Right ventricle myocardium inferior (tissue), 1 donor: ENCODE measurements around the gene SORCS2. TPM values are rescaled to one million over a fixed set of nuclear protein-coding genes. Genes with fewer than 3 reads are reported as not detected.

Source experiments
- ATAC-seq: fragments of 200-7000 bp; cut with Tn5 transposase; one replicate; pipeline ENCODE4 v1.9.1; 2020; ENCODE audit warnings: mild to moderate bottlenecking, moderate library complexity
- DNase-seq: peaks from one replicate; pipeline ENCODE4 v3.0.0; 2021; ENCODE audit errors: missing footprints
- intact Hi-C: fragments of 100-400 bp; cut with DNase I; formaldehyde crosslinking; loops from one replicate; pipeline ENCODE4 v1.11.0; 2022
- total RNA-seq: library from RNA; stranded (reverse); fragmentation: NEBNext Ultra II Directional; extraction: Animal tissue kit (Norgen Biotek cat#: 25700); gene quantifications from one replicate; pipeline ENCODE4 v1.2.1, GENCODE V29; 2021
- donor health status: DM: no; HTN: yes; CAD: no; lungs with severe emphysema.

Gene SORCS2
- total RNA-seq, 1 donor from 2014 or later, result 1.1 TPM

GRCh38 chr4:7272404-7272803 lies 80.1 kb downstream of the SORCS2 start:
- ATAC-seq (no peak), DNase-seq (no peak)
- intact Hi-C loops, result no loop called here

GRCh38 chr4:7273738-7274297 lies 81.5 kb downstream of the SORCS2 start:
- DNase-seq, result no peak
- intact Hi-C loops, result no loop called here
- ATAC-seq, result no peak

DNA sequence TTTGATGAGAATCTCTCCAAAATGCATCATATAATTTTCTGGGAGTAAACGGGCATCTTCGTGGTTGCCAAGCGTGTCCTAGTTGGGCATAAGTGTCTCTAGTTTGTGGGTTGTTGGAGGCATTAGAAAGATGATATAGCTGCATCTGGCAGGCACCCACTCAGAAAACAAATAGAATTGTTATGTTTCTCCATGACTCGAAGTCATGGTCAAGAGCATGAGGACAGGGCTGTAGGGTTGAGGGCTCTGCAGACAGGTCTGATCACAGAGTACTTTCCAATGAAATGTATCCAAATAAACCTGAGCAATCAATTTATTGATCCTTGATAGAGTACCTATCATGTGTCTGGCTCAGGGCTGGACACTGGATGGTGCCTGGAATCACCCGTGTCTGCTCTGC lies 82.7 kb downstream of the SORCS2 start:
- ATAC-seq, result no peak
- no peak for DNase-seq
- intact Hi-C loops, result no loop called here

DNA sequence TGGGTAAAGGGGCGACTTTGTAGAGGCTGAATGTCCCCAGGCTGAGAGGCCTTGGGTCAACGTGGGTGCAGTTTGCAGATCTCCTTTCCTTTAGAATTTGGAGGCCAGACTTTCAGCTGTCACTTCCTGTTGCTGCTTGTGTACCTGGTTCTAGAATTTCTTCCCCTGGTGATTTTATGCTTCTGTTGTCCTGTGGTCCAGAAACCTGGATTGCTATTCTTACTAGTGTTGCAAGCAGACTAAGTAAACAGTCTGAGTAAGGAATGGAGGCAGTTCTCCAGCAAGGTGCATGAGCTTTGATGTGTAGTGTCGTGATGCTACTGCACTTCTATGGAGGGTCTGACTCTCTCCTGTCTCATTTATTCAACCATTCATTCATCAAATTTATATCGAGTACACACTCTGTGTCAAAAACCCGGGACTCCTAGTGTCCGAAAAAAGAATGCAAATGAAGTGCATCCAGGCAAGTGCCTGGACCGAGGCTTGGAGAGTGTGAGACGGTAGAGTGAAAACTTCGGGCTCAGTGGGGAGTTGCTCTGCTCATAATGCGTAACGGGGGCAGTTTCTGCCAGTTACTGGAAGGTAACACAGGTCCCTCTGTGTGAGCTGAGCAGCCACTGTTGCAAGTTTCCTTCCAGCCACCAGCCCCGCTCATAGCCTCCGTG lies 83.3 kb downstream of the SORCS2 start:
- DNase-seq (peak; percentile 32), ATAC-seq (no peak)
- intact Hi-C loops, result no loop called here

GRCh38 chr4:7276515-7276914 lies 84.2 kb downstream of the SORCS2 start:
- ATAC-seq, result peak; percentile 45
- intact Hi-C loops, result no loop called here
- DNase-seq, result peak; percentile 34

- no peak for ATAC-seq
- intact Hi-C loops, result no loop called here
- peak; percentile 68 for DNase-seq
Measured at GRCh38 chr4:7278071-7278765, 85.9 kb downstream of the SORCS2 start.

GRCh38 chr4:7278981-7279380 lies 86.6 kb downstream of the SORCS2 start:
- intact Hi-C loops, result no loop called here
- DNase-seq (no peak), ATAC-seq (no peak)

DNA sequence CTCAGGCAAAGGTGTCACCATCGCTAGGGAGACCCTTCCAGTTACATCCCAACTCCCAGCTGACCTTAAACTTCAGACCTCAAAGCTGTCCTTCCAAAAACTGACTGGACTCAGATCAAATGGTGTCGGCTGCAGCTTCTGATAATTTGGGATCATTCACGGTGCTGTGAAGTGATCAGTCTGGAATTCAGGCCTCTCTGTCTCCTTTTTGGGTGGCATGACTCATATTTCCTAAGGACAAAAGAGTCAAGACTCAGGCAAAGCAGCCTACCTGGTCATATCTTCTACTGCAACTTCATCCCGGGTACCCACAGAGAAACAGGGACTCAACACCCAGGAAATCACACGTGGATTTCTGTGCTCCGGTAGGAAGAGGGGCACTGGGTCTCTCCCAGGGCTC lies 87.6 kb downstream of the SORCS2 start:
- intact Hi-C loops, result no loop called here
- DNase-seq (no peak), ATAC-seq (no peak)

- DNase-seq (peak; percentile 60), ATAC-seq (no peak)
- intact Hi-C loops, result no loop called here
Measured at GRCh38 chr4:7280926-7281690, 88.8 kb downstream of the SORCS2 start.

DNA sequence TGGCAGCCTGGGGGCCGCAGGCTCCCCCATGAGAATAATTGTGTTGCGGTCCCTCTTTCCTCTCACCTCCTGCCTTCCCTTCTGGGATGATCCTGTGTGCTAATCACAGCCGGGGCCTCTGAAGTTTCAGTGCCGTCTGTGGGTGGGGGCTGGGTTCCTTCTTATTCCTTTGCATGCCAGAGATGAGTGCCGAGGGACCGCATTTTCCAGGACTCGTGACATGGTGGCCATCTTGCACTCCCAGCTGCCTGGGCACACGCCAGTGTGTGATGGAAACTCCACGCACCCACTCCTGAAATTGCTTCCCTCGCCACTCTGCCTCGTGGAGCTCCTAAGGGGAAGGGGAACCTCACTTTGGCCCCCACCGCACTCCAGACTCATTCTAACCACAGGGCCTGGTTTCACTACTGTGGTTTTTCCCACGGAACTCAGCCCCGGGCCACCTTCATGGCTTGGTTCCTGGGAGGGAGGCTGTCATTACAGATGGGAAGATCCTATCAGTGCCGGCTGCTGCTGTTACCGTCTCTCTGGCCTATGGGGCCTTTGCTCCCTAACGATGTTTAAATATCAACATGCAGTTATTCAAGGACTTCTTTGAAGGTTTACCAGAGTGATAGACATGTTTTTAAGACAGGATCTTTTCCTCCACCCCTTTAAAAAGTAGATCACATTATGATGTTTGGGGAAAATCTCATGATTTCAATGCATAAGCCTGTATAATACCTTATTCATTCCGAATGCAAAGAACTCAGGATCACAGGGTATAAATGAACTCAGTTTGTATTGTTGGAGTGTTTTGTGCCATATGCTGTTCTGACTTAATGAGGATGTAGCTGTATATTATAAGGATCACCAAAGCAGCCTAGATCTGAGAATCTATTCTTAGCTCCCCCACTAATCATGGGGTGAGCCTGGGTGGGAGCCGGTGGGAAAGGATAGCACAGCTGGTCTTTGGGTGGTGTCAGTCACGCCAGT lies 89.6 kb downstream of the SORCS2 start:
- ATAC-seq (no peak), DNase-seq (peak; percentile 59)
- intact Hi-C loops, result no loop called here

- intact Hi-C loops, result no loop called here
- ATAC-seq, result no peak
- DNase-seq, result peak; percentile 11
Measured at GRCh38 chr4:7282786-7283440, 90.6 kb downstream of the SORCS2 start.

- ATAC-seq, result no peak
- intact Hi-C loops, result no loop called here
- peak; percentile 21 for DNase-seq
Measured at GRCh38 chr4:7285244-7286094, 93.1 kb downstream of the SORCS2 start.

- DNase-seq (no peak), ATAC-seq (no peak)
- intact Hi-C loops, result no loop called here
Measured at GRCh38 chr4:7286170-7286569, 93.8 kb downstream of the SORCS2 start.

DNA sequence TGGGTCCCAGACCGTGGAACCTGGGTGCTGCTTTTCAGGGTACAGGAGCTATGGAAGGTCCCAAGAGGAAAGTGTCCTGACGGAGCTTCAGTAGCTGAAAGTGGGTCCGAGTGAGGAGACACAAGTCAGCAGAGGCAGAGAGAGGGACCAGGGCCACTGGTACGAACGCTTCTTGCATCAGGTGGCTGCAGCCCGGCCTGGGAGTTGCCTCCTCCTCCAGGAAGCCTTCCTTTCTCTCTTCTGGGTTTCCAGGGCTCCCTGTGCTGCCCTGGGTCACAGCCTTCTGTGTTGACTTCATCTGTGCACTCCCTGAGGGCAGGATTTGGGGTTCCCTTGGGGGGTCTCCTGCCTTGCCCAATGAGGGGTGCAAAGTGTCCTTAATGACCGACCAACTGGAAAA lies 94.5 kb downstream of the SORCS2 start:
- peak; percentile 11 for DNase-seq
- no peak for ATAC-seq
- intact Hi-C loops, result no loop called here

DNA sequence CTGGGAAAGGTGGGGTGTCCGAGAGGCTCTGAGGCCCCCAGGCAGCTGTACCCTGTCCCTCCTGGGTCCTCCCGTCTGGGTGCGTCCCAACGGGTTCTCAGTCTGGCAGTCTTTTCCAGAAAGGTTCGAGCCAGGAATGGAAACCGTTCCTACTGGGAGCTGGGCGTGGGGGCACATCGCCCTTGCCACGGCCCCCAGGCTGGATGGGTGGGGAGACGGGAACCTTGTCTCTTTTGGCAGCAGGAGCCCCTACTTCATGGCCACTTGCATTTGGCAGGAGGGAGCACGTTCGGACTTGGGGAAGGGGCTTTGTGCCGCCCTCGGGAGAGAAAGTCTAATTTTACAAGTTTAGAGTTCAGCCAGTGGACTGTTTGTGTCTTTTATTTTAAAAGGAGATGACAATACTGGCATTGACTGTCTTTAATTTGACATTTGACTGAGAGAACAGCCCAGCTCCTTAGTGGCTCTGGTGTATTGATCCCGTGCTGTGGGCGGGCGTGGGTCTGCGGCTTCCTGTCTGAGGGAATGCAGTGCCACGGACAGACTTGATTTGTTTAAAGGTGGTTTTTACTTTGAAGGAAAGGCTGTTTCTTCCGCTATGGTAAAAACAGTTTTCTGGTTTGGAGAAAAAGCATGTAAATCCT lies 95.1 kb downstream of the SORCS2 start:
- intact Hi-C loops, result no loop called here
- ATAC-seq (no peak), DNase-seq (peak; percentile 58)

DNA sequence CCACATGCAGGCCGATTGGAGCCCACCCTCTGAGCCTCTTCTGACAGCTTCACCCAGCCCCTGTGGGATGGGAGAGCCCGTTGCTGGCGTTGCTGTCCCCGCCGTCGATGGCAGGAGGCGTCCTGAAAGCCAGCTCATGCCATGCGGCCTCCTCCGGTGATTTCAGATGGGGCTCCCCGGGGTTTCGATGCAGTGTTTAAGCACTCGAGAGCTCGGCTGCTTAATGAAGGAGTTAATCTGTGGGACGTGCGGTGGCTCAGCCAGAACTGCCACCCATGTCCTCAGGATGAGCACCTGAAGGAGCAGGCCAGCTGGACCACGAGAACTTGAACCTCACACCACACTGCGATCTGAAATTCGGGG lies 95.6 kb downstream of the SORCS2 start:
- ATAC-seq (no peak), DNase-seq (peak; percentile 61)
- intact Hi-C loops, result no loop called here
